A673 (cell line): Measurements from ENCODE around the gene IL12A. TPM values are rescaled to one million over a fixed set of nuclear protein-coding genes. Genes with fewer than 3 reads are reported as not detected.

Source experiments
- BruUV-seq: library from RNA; stranded (reverse); fragments of 400-500 nt; replicated peaks from 2 replicates; lab custom pipeline; 2021; lab: Mats Ljungman, UMichigan
- CTCF ChIA-PET: fragments of 300-600 bp; sonication (Branson Sonifier 250); formaldehyde crosslinking; loops from one replicate; lab custom pipeline; 2022; ENCODE audit warnings: antibody characterized with exemption; lab: Charles Lee
- POLR2A ChIA-PET: fragments of 300-600 bp; sonication (Branson Sonifier 250); formaldehyde crosslinking; loops from one replicate; lab custom pipeline; 2022; ENCODE audit warnings: antibody characterized with exemption; ENCODE audit not compliant: low non-redundant PET; lab: Charles Lee
- DNase-seq: peaks from one replicate; pipeline ENCODE4 v3.0.0-alpha.2; 2015; ENCODE audit warnings: low spot score
- H3K27ac ChIP-seq: fragments of 200-600 bp; sonication (generic); 2 replicates; pipeline ENCODE4 v1.5.1; 2016; ENCODE audit warnings: mixed run types, low read depth, mild to moderate bottlenecking, mixed read lengths, antibody characterized with exemption, low read length; ENCODE audit not compliant: poor library complexity, severe bottlenecking
- H3K27me3 ChIP-seq: fragments of 200-600 bp; sonication (generic); replicated peaks from 2 replicates; pipeline ENCODE4 v1.6.1; 2017; ENCODE audit warnings: mixed run types, low read depth, mild to moderate bottlenecking, mixed read lengths, antibody characterized with exemption, low read length; ENCODE audit not compliant: insufficient read depth, poor library complexity
- H3K36me3 ChIP-seq: fragments of 200-600 bp; sonication (generic); 2 replicates; pipeline ENCODE4 v1.6.1; 2016; ENCODE audit warnings: mixed run types, mild to moderate bottlenecking, mixed read lengths, antibody characterized with exemption, low read length; ENCODE audit not compliant: insufficient read depth, poor library complexity, severe bottlenecking
- H3K4me1 ChIP-seq: fragments of 200-600 bp; sonication (generic); 2 replicates; pipeline ENCODE4 v1.6.1; 2017; ENCODE audit warnings: mixed run types, mild to moderate bottlenecking, mixed read lengths, antibody characterized with exemption, low read length; ENCODE audit not compliant: insufficient read depth, poor library complexity, severe bottlenecking
- H3K4me3 ChIP-seq: fragments of 200-600 bp; sonication (generic); 2 replicates; pipeline ENCODE4 v1.5.1; 2016; ENCODE audit warnings: low read depth, mixed run types, mild to moderate bottlenecking, mixed read lengths, low read length; ENCODE audit not compliant: poor library complexity, severe bottlenecking
- H3K9me3 ChIP-seq: fragments of 200-600 bp; sonication (generic); 2 replicates; pipeline ENCODE4 v1.6.1; 2016; ENCODE audit warnings: mixed run types, low read depth, mild to moderate bottlenecking, mixed read lengths, antibody characterized with exemption, low read length; ENCODE audit not compliant: poor library complexity, severe bottlenecking
- EZH2 ChIP-seq: fragments of 200-600 bp; sonication (generic); IDR thresholded peaks from 2 replicates; pipeline ENCODE4 v1.6.1; 2017; ENCODE audit warnings: borderline replicate concordance, low read depth, mild to moderate bottlenecking, mixed read lengths, antibody characterized with exemption, low read length; ENCODE audit not compliant: poor library complexity, severe bottlenecking
- intact Hi-C: fragments of 100-400 bp; cut with micrococcal nuclease; formaldehyde crosslinking; loops from one replicate; pipeline ENCODE4 v1.10.0; 2022; ENCODE audit not compliant: unreplicated experiment
- total RNA-seq: library from RNA; stranded (reverse); gene quantifications from 2 replicates; pipeline ENCODE4 v1.2.3, GENCODE V29; 2021
- TF ChIP-seq, protein P1 (sequence below): fragments of 300-800, 200-600 bp; sonication (generic); conservative IDR thresholded peaks from 2 replicates; pipeline ENCODE4 v1.5.1; 2017; ENCODE audit warnings: low read depth, mild to moderate bottlenecking, antibody characterized with exemption, low read length, moderate library complexity, mixed read lengths

The IL12A gene
- total RNA-seq, 1 experiment from 2014 or later: not detected

DNA sequence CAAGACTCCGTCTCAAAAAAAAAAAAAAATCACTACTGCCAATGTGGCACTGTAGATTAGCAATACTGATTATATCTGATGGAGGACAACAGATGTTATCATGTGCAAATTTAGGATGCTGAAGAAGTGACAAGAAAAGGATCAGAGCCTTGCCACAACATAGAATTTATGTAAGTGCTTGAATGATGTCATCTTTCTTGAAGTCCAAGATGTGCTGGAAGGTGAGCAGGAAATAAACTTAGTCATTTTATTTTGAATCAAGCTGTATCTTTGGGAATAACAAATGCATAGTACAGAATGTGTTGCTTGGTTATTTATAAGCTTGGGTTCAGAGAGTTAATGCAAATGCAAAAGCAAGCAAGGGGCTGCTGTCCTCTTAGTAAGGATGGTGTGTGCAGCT is 47.1 kb downstream of the IL12A start:
- Histone ChIP-seq H3K27me3 (peaks cover 32% of the 10 kb centered on the region), H3K4me3 (no peak overlapping the region), H3K36me3 (no peaks in the 10 kb centered on the region), H3K4me1 (no peaks in the 10 kb centered on the region), H3K9me3 (no peaks in the 10 kb centered on the region), H3K27ac (no peak overlapping the region)
- ChIA-PET CTCF (no interaction called here), POLR2A (no interaction called here)
- TF ChIP-seq, protein P1, sequence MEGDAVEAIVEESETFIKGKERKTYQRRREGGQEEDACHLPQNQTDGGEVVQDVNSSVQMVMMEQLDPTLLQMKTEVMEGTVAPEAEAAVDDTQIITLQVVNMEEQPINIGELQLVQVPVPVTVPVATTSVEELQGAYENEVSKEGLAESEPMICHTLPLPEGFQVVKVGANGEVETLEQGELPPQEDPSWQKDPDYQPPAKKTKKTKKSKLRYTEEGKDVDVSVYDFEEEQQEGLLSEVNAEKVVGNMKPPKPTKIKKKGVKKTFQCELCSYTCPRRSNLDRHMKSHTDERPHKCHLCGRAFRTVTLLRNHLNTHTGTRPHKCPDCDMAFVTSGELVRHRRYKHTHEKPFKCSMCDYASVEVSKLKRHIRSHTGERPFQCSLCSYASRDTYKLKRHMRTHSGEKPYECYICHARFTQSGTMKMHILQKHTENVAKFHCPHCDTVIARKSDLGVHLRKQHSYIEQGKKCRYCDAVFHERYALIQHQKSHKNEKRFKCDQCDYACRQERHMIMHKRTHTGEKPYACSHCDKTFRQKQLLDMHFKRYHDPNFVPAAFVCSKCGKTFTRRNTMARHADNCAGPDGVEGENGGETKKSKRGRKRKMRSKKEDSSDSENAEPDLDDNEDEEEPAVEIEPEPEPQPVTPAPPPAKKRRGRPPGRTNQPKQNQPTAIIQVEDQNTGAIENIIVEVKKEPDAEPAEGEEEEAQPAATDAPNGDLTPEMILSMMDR: no peak
- no peak for TF ChIP-seq EZH2
- BruUV-seq: no TSS peak
- no peak for DNase-seq
- intact Hi-C loops: no loop called here

DNA sequence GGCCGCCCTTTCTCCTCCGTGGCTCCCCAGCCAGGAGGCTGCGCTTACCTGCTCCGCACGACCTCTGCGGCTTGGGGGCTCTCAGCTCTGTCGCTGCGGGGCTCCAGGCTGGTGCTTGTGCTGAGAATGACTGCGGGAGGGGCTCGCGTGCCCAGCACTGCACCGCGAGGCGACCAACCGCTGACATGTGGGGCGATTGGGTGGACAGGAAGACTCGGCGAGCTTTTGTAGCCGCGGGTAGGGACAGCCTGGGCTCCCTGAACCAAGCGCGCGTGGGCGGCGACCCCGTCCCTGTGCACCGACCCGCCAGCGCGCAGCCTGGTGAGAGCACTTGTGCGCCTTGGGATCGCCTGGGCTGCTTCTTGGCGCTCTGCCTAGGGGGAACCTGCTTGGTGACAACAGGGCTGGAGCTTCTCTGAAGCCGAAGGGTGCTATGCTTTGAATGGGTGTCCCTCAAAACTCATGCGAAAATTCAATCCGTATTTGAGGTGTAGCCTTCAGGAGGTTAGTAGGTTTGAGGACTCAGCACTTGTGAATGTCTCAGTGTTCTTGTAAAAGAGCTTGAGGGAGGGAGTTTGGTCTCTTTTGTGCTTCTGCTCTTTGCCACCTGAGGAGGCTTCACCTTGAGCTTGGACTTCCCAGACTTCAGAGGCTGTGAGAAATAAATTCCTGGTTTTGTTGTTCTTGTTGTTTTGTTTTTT is 50.4 kb downstream of the IL12A start:
- TF ChIP-seq EZH2: no peak
- TF ChIP-seq, protein P1: no peak
- POLR2A ChIA-PET: no interaction called here
- Histone ChIP-seq H3K4me1 (no peaks in the 10 kb centered on the region), H3K27me3 (peaks cover 32% of the 10 kb centered on the region), H3K27ac (no peak overlapping the region), H3K36me3 (no peaks in the 10 kb centered on the region), H3K9me3 (peaks cover 9% of the 10 kb centered on the region), H3K4me3 (no peak overlapping the region)
- intact Hi-C loops: no loop called here
- DNase-seq: peak; percentile 34
- CTCF ChIA-PET: no interaction called here
- no TSS peak for BruUV-seq

DNA sequence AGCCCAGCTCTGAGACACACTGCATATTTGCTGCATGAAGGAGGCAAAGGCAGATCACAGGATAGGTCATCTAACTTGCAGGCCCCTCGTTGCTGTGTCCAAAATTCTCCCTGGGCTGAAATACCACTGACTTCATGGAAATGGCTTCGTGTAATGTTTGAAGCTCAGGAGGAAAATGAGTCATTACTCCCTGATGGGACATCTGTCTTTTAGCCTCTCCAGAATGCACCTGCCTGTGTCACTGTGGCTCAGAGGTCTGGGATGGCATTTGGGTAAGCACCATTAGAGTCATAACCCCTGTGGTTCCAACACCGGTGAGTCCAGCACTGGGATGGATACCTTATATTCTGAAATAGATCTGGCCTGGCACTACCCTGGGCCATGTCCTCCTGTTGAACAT is 51.5 kb downstream of the IL12A start:
- no peak overlapping the region for H3K27ac ChIP-seq
- DNase-seq: no peak
- H3K9me3 ChIP-seq: peaks cover 9% of the 10 kb centered on the region
- no peaks in the 10 kb centered on the region for H3K36me3 ChIP-seq
- H3K4me1 ChIP-seq: no peaks in the 10 kb centered on the region
- POLR2A ChIA-PET: no interaction called here
- CTCF ChIA-PET: no interaction called here
- no peak overlapping the region for H3K4me3 ChIP-seq
- no TSS peak for BruUV-seq
- peaks cover 32% of the 10 kb centered on the region for H3K27me3 ChIP-seq
- TF ChIP-seq EZH2: no peak
- TF ChIP-seq, protein P1: no peak
- intact Hi-C loops: no loop called here
